ENCODE measurements around the gene MRPL18. TPM values are rescaled to one million over a fixed set of nuclear protein-coding genes. Genes with fewer than 3 reads are reported as not detected.

The MRPL18 gene
- polyA plus RNA-seq, 1 donor from 2014 or later, result 105 TPM

GRCh38 chr6:159808647-159809046 is 18.4 kb downstream of the MRPL18 start:
- Histone ChIP-seq H3K9ac (ENCODE audit: low read length) (no peak overlapping the region), H4K20me1 (ENCODE audit: insufficient read depth) (no peaks in the 10 kb centered on the region), H3K9me3 (ENCODE audit: low read length) (no peaks in the 10 kb centered on the region), H3K4me2 (ENCODE audit: low read length) (no peak overlapping the region), H3K4me3 (ENCODE audit: low read length) (no peak overlapping the region), H3K27me3 (ENCODE audit: insufficient read depth, low read depth, low read length) (no peaks in the 10 kb centered on the region), H3K36me3 (ENCODE audit: insufficient read depth, low read length) (no peaks in the 10 kb centered on the region), H3F3A (ENCODE audit: insufficient read depth, low read length, poor library complexity, severe bottlenecking) (no peaks in the 10 kb centered on the region), H3K79me2 (replicated peaks; ENCODE audit: insufficient read depth, low read length) (no peaks in the 10 kb centered on the region), H3K27ac (ENCODE audit: low read length) (no peak overlapping the region), H3K9me2 (ENCODE audit: insufficient read depth, low read length) (no peaks in the 10 kb centered on the region), H2AFZ (ENCODE audit: low read depth, low read length) (no peak overlapping the region)
- TF ChIP-seq RAD21 (conservative IDR thresholded peaks at IDR 0.05) (no peak), POLR2AphosphoS5 (IDR thresholded peaks at IDR 0.05) (no peak), REST (IDR thresholded peaks at IDR 0.05; ENCODE audit: borderline replicate concordance) (no peak), EZH2 (IDR thresholded peaks at IDR 0.05; ENCODE audit: borderline replicate concordance, insufficient read depth, low read length, poor library complexity, severe bottlenecking) (no peak), CTCF (IDR thresholded peaks at IDR 0.05; ENCODE audit: poor library complexity, severe bottlenecking) (no peak), MXI1 (conservative IDR thresholded peaks at IDR 0.05; ENCODE audit: poor library complexity, severe bottlenecking) (no peak), TAF1 (IDR thresholded peaks at IDR 0.05; ENCODE audit: low read depth) (no peak), EP300 (conservative IDR thresholded peaks at IDR 0.05; ENCODE audit: poor library complexity, severe bottlenecking) (no peak), SMC3 (conservative IDR thresholded peaks at IDR 0.05; ENCODE audit: poor library complexity) (no peak)

GRCh38 chr6:159809149-159809548 is 18.9 kb downstream of the MRPL18 start:
- Histone ChIP-seq H3K9me2 (ENCODE audit: insufficient read depth, low read length) (no peaks in the 10 kb centered on the region), H3K36me3 (ENCODE audit: insufficient read depth, low read length) (no peaks in the 10 kb centered on the region), H3K79me2 (replicated peaks; ENCODE audit: insufficient read depth, low read length) (no peaks in the 10 kb centered on the region), H2AFZ (ENCODE audit: low read depth, low read length) (no peak overlapping the region), H3K4me2 (ENCODE audit: low read length) (no peak overlapping the region), H3K9ac (ENCODE audit: low read length) (no peak overlapping the region), H3K4me3 (ENCODE audit: low read length) (no peak overlapping the region), H3K27me3 (ENCODE audit: insufficient read depth, low read depth, low read length) (no peaks in the 10 kb centered on the region), H4K20me1 (ENCODE audit: insufficient read depth) (no peaks in the 10 kb centered on the region), H3K9me3 (ENCODE audit: low read length) (no peaks in the 10 kb centered on the region), H3K27ac (ENCODE audit: low read length) (no peak overlapping the region), H3F3A (ENCODE audit: insufficient read depth, low read length, poor library complexity, severe bottlenecking) (no peaks in the 10 kb centered on the region)
- no peak for TF ChIP-seq TAF1 (IDR thresholded peaks at IDR 0.05; ENCODE audit: low read depth)
- no peak for TF ChIP-seq POLR2AphosphoS5 (IDR thresholded peaks at IDR 0.05)
- no peak for TF ChIP-seq EP300 (conservative IDR thresholded peaks at IDR 0.05; ENCODE audit: poor library complexity, severe bottlenecking)
- TF ChIP-seq MXI1 (conservative IDR thresholded peaks at IDR 0.05; ENCODE audit: poor library complexity, severe bottlenecking), result no peak
- TF ChIP-seq EZH2 (IDR thresholded peaks at IDR 0.05; ENCODE audit: borderline replicate concordance, insufficient read depth, low read length, poor library complexity, severe bottlenecking), result no peak
- no peak for TF ChIP-seq RAD21 (conservative IDR thresholded peaks at IDR 0.05)
- no peak for TF ChIP-seq REST (IDR thresholded peaks at IDR 0.05; ENCODE audit: borderline replicate concordance)
- TF ChIP-seq CTCF (IDR thresholded peaks at IDR 0.05; ENCODE audit: poor library complexity, severe bottlenecking), result no peak
- TF ChIP-seq SMC3 (conservative IDR thresholded peaks at IDR 0.05; ENCODE audit: poor library complexity), result no peak
